HepG2 (cell line): ENCODE measurements around the gene VWA3B.

Experiments used
- CTCF ChIP-seq: sonication (generic); formaldehyde crosslinking; IDR thresholded peaks from 2 replicates; pipeline ENCODE4 v1.5.0; 2020; ENCODE audit warnings: mild to moderate bottlenecking, missing genetic modification reagents, moderate library complexity
- ELK4 ChIP-seq: sonication (generic); formaldehyde crosslinking; IDR thresholded peaks from 2 replicates; pipeline ENCODE4 v1.9.0; 2021; ENCODE audit warnings: missing genetic modification reagents, borderline replicate concordance
- FOXP1 ChIP-seq, 2 experiments: fragments of 450-650 bp in 1 of 2; IDR thresholded peaks; 2 replicates each; pipeline ENCODE4 v1.6.1; 2017 to 2018; ENCODE audit warnings: antibody characterized with exemption in 1 of 2

- TF ChIP-seq CTCF (CRISPR knock-in tag) (no peak), ELK4 (CRISPR knock-in tag) (no peak), FOXP1 (IDR thresholded peaks at IDR 0.05) (no peak), FOXP1 (CRISPR knock-in tag; IDR thresholded peaks at IDR 0.05) (no peak)
These were observed 58.1 kb downstream of the VWA3B start for GRCh38 chr2:98145070-98145469.
